CD4-positive, alpha-beta T cell treated with Interleukin-21 for 1 hour (primary cell): Measurements from ENCODE around the gene CEP19.

Experiments used
- DNase-seq: peaks from one replicate; pipeline ENCODE4 v3.0.0-alpha.2; 2020

CEP19 gene

DNA sequence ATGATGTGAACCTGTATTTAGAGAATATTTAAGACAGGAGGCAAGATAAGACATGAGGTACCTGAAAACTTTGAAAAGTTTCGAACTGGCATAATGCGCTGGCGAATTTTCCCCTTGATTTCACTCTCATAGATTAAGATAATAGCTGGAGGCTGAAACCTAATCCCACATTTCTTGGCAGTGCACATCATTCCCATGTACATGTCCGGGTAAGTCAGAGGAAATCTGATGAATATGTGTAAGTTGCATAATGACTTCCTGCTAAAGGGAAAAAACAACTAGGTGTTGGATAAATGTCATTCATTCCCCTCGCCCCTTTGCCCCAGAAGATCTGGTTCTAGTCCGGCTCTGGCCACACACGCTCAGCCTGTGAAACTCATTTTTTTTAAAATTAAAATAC lies 3.6 kb downstream of the CEP19 start:
- no peak for DNase-seq

DNA sequence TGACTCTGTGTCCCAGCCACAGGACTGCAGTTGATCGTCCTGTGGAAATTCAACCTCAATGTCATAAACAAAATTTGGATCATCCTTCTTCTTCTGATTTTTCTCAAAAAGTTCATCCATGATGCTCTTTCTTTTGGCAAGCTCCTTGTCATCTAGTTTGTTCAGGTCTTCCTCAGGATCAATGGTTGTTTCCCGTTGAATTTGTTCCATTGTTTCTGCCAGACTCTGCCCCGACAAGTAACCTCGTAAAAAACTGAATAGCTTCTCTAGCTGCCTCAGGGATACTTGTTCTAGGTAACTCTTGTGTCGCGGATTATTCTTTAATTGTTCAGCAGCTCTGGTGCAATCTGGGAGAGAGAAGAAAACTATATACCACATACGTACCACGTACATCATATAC lies 4.5 kb downstream of the CEP19 start:
- no peak for DNase-seq

DNA sequence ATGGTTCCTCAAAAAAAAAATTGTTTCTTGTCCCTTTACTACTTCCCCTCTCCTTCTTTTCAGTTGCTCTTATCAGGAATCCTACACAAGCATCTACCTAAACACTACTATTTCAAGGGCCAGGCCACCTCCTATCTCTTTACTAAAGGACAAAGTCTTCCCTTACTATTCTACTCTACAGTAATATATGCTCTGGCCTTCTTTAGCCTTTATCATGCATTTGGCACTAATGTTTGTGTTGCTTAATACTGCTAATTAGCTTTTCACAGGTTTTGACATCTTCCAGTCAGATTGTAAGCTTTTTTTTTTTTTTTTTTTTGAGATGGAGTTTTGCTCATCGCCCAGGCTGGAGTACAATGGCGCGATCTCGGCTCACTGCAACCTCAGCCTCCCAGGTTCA lies 5.3 kb downstream of the CEP19 start:
- no peak for DNase-seq

DNA sequence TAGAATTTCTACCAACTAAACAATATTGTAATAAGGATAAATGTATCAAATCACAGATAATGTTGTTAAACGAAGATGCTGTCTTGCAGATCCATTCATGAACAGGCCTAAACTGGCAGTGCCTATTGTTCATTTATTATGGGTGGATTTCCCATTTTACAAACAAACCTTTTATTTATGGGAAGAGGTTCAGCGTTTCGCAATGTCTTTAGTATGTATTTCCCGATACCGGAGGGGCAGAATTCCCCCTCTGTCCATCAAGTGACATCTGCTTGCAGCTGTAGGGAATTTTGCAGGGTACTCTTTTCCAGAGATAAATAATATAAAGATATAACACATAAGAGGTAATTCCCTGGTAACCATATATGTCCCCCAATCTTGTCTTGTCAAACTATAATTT lies 5.7 kb downstream of the CEP19 start:
- DNase-seq: no peak

DNA sequence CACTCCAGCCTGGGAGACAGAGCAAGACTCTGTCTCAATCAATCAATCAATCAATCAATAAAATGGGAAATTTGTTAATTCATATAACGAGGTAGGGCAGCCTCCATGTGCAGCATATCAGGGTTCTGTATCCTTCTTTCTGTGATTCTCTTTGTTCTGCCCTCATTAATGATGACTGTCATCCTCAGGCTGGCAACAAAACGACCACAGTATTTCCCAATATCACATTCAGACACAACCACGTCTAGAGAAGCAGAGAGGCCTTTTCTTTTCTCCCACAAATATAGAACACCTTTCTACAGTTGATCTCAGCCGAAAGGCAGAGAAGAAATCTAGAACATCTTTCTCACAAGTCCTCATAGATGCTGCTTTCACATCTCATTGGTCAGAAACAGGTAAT lies 11.2 kb downstream of the CEP19 start:
- no peak for DNase-seq

DNA sequence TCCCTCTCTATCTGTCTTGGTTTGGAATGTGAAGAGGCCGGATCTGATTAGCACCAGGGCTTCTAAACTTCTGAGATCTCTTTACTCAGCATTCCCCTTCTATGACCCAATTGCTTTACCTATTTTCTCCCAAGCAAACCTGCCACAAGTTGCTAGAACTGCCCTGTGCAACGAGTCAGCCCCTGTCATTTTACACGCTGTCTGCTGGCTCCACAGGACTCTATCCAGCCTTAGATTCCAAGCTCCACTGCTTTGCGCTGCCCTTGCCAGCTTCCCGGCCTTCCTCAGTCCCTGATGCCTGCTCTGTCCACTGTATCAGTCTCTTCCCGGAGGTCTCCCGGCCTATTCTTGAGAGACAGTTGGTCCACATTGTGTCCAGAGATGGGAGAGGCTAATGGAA lies 12.3 kb downstream of the CEP19 start:
- no peak for DNase-seq

DNA sequence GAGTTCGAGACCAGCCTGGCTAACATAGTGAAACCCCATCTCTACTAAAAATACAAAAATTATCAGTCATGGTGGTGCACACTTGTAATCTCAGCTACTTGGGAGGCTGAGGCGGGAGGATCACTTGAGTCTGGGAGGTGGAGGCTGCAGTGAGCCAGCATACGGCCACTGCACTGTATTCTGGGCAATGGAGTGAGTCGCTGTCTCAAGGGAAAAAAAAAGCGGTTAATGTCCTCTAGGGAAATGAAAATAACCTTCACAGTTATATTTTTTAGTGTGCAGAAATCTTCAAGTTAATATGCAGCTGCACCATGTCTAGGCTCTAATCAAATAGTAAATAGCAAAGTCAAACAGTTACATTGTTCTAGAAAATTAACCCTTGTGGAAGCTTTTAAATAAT lies 14.8 kb downstream of the CEP19 start:
- no peak for DNase-seq

DNA sequence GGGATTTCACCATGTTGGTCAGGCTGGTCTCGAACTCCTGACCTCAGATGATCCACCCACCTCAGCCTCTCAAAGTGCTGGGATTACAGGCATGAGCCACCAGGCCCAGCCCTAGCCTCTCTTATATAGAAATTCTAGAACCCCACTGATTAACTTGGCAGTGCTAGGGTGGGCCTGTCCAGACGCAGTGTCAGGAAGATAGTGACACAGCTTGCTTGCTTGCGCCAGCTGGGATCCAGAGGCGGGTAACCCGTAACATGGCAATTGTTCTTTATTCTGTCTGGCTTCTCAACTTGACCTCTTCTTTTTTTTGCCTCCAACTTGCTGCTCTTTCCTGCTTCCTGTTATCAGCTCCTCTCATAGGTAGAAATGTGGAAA lies 16.2 kb downstream of the CEP19 start:
- DNase-seq: no peak

DNA sequence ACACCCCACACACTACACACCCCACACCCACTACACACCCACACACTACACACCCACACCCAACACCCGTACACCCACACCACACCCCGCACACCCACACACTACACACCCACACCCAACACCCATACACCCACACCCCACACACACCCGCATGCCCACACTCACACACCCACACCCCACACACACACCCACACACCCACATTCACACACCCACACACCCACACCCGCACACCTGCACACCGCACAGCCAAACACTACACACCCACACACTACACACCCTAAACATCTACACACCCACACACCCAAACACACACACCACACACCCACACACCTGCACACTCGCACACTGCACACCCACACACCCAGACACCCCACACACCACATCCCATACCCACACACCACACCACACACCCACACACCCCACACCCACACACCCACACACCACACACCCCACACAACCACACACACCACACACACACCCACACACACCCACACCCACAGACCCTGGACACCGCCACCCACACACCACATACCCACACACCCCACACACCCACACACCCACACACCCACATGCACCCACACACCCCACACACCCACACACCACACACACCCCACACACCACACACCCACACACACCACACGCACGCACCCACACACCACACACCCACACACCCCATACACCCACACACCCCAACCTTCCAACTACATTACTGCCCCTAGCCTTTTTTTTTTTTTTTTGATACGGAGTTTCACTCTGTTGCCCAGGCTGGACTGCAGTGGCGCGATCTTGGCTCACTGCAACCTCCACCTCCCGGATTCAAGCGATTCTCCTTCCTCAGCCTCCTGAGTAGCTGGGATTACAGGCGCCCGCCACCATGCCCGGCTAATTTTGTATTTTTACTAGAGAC lies 16.9 kb downstream of the CEP19 start:
- peak; percentile 43 for DNase-seq

DNA sequence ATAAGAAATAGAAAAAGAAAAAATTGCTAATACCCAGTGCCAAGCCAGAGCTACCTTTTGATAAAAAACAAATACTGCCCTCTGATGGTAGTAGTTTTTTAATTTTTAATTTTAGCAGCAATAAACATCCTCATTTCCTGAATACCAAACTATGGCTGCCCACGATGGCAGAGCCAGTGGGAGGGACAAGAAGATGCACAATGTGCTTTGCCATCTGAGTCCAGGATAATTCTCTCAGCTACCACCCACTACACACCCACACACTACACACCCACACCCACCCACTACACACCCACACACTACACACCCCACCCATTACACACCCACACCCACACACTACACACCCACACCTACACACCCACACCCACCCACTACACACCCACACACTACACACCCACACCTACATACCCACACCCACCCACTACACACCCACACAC lies 17.8 kb downstream of the CEP19 start:
- peak; percentile 65 for DNase-seq

DNA sequence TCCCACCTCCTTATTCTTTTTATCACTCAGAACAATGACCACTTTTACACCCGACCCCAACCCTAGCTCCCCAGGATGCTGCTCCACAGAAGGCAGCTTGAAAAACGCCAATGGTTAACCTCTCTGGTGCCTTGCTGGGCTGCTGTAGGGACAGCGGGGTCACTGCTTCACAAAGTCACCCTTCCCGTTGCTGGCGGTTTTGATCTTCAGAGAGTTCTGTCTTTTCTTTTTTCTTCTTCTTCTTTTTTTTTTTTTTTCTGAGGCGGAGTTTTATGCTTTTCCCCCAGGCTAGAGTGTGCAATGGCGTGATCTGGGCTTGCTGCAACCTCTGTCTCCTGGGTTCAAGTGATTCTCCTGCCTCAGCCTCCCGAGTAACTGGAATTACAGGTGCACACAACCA lies 20.7 kb downstream of the CEP19 start:
- no peak for DNase-seq

DNA sequence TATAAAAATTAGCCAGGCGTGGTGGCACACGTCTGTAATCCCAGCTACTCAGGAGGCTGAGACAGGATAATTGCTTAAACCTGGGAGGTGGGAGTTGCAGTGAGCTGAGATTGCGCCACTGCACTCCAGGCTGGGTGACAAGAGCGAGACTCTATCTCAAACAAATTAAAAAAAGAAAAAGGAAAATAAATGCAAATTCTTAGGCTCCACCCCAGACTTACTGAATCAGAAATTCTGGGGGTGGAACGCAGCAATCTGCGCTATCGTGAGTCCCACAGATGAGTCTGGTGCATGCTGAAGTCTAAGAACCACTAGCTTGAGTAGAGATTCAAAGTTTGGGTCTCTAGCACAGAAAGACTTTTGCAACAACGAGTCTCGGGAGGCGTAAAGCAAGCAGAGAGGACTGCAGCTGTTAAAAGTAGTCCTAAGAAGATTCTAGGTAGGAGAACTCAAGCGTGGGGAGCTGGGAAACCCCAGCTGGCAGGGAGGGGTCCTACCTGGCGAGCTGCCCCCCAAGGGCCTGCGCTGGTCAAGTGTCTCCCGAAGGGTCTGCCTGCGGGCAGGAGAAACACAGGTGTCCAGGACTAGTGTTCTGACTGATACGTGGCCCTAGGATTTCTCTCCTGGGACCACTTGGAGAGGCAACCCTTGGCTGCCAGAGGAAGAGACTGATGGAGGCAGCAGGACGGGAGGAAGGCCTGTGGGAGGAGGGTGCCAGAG lies 21.9 kb downstream of the CEP19 start:
- no peak for DNase-seq

DNA sequence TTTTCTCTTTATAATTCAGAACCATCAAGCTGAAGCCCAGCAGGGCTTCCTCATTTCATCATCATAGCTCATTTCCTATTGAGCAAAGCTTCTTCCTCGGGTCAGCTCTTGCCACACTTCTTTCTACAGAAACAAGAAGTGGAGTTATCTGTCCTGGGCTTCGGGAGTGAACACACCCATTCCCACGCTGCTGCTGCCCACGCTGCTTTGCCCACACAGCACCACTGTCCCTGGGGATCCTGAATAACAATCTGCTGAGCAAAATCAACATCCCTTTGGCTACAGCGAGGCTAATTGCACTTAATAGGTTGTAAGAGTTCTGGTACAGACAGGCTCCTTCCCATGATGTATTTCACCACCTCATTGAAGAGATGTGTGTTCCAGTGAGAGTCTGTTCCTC lies 23.7 kb downstream of the CEP19 start:
- DNase-seq: no peak

DNA sequence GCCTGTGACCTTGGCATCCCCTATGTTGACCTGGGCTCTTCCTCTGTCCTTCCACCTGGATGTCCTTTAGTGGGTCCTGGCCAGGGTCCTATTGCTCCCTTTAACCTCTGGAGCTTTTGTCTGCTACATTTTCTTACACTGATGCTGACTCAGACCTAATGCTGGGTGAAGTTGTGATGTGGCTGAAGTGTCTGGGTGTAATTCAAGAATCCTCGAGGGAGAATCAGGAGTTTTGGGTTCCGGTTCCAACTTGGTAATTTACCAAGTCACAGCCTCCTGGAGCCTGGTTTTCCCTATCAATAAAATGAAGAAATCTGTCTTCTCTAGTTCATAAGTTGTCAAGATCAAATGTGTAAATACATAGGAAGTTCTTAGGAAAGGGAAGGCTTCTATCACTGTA lies 25.6 kb downstream of the CEP19 start:
- no peak for DNase-seq

DNA sequence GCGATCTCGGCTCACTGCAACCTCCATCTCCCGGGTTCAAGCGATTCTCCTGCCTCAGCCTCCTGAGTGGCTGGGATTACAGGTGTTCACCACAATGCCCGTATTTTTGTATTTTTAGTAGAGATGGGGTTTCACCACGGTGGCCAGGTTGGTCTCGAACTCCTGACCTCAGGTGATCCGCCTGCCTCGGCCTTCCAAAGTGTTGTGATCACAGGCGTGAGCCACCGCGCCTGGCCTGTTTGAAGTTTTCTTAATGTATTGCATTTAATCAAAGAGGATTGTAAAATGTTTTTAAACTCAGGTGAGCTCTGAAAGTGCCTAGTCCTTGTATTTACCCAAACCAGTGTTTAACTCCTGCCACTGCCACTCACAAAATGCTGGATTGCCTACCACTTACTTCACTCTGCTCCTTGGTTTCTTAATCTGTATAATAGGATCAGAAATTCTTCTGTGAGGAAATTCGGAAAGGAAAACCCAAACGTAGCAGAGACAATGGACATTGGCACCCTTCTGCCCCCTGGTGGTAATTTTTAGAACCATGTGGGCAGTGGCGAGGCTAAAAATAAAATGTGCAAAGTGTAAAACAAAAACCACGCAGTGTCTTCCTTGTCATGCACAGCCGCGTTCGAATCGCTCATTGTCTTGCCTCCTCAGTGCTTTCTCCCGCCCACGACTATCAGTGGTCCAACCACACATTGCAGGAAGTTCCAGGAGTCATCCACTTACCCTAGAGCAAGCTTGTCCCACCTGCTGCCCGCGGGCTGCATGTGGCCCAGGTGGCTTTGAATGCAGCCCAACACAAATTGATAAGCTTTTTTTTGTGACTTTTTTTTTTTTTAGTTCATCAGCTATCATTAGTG lies 27.3 kb downstream of the CEP19 start:
- peak; percentile 79 for DNase-seq

DNA sequence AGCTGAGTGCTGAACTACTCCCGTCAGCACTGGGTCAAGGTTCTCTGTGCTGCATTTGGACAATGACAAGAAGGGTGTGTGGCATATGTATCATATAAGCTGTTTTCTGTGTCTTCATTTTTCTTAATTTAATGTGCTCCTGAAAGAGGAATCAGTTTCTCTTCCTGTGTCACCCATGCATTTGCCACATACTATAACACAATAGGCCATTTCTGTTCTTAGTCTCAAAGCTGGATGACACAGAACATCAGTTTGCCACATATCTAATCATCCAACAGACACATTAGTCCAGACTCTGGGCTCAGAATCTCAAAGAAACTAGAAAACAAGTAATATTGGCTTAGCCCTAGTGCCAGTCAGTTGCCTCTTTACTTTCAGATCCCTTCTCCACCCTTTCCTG lies 34.1 kb downstream of the CEP19 start:
- no peak for DNase-seq

DNA sequence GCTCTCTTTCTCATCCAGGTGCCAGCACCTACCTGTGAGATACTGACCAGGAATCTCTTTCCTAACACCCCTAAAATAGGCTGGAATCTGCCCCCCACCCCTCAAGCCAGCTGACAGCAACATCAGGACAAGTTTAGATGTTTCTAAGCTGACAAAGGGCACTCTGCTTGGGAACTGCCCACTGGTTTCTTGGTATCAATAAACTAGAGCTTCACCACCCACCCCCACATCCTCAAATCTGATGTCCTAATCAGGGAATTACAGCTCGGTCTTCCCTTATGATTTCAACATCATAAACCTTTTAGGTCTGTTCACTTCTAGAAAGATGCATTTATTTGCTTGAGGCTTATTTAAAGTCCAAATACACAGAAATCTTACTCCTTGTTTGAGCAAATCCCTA lies 34.7 kb downstream of the CEP19 start:
- no peak for DNase-seq

DNA sequence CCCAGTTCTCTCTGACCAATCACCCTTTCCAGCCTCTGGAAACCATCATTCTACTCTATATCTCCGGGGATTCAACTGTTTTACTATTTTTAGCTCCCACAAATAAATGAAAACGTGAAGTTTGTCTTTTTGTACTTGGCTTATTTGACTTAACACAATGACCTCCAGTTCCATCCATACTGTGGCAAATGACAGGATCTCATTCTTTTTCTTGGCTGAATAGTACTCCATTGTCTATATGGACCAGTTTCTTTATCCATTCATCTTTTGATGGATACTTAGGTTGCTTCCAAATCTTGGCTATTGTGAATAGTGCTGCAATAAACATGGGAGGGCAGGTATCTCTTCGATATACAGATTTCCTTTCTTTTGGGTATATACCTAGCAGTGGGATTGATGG lies 38.4 kb downstream of the CEP19 start:
- DNase-seq: no peak

DNA sequence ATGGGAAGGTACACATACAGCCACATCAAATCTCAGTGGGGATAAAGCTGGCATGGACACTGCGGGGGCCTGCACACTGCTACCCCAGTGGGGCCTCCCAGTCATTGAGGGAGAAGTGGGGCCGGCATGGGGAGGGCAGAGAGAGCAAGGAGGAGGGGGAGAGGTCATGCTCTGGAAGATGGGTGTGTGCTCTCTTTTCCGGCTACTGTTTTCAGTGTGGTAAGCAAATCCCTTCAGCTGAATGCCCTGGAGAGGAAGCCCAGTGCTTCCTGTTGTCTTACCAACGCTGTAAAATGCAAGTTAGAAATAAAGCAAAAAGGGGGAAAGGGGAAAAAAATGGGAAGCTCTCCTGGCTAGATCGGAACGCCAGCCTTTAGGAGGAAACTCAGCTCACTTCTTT lies 41.7 kb downstream of the CEP19 start:
- no peak for DNase-seq

DNA sequence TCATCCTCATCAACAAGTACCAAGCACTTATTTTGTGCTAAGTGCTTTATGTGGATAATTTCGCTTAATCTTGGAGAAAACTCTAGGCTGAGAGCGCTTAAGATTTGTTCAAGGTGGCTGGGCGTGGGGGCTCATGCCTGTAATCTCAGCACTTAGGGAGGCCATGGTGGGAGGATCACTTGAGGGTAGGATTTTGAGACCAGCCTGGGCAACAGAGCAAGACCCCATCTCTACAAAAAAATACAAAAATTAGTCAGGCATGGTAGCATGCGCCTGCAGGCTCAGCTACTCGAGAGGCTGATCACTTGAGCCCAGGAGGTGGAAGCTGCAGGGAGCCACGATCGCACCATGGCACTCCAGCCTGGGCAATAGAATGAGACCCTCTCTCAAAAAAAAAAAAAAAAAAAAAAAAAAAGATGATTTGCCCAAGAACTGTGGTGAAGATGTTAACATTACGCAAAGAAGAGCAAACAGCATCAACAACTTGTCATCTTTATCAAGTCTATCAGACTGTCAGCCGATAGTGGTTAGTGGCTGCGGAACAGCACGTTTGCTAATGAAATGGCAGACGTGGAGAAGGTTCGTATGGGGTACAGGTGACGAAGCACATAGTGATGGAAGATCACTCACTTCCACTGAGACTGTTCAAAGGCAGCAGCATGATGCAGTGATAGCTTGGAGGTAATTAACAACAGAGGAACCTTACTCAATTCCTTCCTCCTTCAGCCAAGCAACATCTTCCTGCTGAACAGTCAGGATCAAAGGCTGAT lies 44.8 kb downstream of the CEP19 start:
- DNase-seq: no peak

DNA sequence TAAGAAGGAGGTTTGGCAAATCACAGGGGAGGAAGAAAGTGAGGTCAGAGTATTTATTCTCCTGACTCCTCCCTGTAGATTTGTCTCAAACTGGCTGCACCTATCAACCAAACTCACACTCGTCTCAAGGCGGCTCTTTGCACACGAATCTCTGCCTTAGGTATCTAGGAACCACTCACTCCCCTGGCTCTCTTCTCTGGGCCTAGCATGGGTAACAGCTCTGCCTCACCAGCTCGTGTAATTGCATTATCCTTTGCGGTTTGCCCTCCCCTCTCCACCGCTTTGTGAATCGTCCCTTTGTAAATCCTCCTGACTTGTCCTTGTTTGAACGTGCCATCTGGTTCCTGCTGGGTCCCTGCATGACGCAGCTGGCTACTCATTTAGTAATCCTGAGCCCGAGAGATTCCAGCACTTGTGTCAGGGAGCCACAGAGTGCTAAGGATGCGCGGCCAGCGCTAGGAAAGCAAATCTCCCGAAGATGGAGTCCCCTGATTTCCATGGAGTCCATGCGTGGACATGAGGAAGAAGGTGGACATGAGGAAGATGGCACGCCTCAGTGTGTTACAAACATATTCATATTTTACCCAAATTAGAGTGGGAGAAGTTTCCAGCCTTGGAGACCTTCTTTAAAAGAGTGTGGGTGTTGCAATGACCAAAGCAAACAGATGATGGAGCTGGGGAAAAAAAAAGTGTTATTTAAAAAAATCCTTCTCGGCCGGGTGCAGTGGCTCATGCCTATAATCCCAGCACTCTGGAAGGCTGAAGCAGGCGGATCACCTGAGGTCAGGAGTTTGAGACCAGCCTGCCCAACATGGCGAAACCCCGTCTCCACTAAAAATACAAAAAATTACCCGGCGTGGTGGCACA lies 45.8 kb downstream of the CEP19 start:
- no peak for DNase-seq
